Liver (tissue), 3 donors: ENCODE results near the gene ABLIM3.

Experiments
- CTCF ChIP-seq: fragments of 150-350 bp; IDR thresholded peaks from 2 replicates; pipeline ENCODE4 v1.5.1; 2017; ENCODE audit warnings: improper control_type of control experiment, low read depth, low read length; ENCODE audit not compliant: missing input control
- FOXA2 ChIP-seq: IDR thresholded peaks from 2 replicates; pipeline ENCODE4 v1.6.1; 2016; ENCODE audit warnings: antibody characterized with exemption
- JUND ChIP-seq, 2 donors: IDR thresholded peaks; 2 replicates each; pipeline ENCODE4 v1.6.1; 2016; ENCODE audit warnings: antibody characterized with exemption in 2 of 2
- SP1 ChIP-seq: IDR thresholded peaks from 2 replicates; pipeline ENCODE4 v1.6.1; 2018; ENCODE audit warnings: antibody characterized with exemption, mild to moderate bottlenecking
- TAF1 ChIP-seq: conservative IDR thresholded peaks from 2 replicates; pipeline ENCODE4 v1.6.1; 2016; ENCODE audit warnings: antibody characterized with exemption, mild to moderate bottlenecking
- donor health status: healthy.
- donor health status: healthy.

GRCh38 chr5:149157330-149157729, 16.0 kb downstream of the ABLIM3 start:
- TF ChIP-seq TAF1 (no peak), FOXA2 (no peak), CTCF (no peak), JUND (IDR thresholded peaks at IDR 0.05) (no peak), SP1 (no peak)
